ENCODE data around the gene B3GNT8.
"Not testable (repeated sequence)": the region's sequence is repeated elsewhere in the genome, so short reads cannot be mapped to it uniquely, and the experiment has no call there.

Gene B3GNT8

GRCh38 chr19:41435936-41436673 is 8.9 kb upstream of the B3GNT8 start:
- DNase-seq = no peak

GRCh38 chr19:41435376-41435775 is 8.2 kb upstream of the B3GNT8 start:
- DNase-seq = not testable (repeated sequence)

GRCh38 chr19:41434450-41434849 is 7.3 kb upstream of the B3GNT8 start:
- no peak for DNase-seq

- DNase-seq = no peak
These were observed 6.0 kb upstream of the B3GNT8 start for GRCh38 chr19:41433171-41433570.

DNA sequence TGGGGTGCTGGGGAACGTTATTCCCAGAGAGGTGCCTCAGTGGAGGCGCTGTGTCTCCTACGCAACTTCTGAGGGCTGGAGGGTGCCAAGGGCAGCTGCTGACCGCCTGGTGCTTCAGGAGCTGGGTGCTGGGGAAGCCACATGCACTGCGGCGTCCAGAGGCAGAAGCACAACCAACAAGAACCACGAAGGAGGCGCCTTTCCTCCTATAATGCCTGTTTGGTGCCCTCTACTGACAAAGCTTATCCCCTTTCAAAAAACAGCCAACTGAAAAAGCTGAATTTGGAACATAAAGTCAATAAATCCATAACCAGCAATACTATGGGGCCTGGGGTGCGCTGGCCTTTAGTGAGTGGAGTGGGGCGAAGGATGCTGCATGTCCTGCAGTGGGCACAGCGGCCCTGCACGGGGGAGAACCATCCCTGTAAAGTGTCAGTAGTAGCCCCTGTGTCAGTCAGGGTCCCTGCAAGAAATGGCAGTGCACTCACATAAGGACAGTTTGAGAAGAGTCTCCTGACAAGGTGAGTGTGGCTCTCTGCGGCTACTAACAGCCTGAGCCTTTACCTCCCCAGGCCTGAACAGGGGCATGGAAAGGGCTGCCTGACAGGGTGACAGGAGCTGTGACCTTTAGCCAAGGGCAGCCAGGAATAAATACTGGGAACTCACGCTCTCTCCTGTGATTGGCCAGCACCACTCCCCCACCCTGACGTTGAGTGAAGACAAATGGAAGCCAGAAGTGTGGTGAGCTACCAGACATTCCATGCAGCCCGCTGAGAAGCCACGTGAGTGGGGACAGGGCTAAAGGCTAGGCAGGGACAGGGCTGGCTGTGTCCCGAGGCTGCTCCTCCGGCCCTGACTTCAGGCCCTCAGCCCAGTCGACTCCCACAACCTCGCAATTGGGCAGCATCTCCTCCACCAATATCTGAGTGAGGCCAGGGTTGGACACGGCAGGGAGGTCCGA is 4.5 kb upstream of the B3GNT8 start:
- DNase-seq = peak; percentile 73 to 79 (median 79)

DNA sequence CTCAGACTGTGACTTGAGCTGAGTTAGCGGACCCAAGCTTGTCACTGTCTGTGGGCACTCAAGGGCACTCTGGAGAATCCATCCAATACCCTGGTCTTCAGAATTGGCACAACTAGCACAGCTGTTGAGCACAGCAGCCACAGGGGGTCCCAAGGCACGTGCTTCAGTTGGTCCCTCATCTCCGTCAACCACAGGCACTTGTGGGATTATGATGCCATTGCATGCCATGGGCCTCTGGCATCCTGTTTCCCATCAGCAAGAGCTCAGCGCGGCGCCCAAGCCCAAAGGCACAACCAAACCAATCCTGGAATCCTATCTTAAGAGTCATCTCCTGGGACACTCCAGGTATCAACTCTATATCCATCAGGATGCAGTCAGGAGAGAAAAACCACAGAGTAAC is 3.7 kb upstream of the B3GNT8 start:
- DNase-seq = no peak

DNA sequence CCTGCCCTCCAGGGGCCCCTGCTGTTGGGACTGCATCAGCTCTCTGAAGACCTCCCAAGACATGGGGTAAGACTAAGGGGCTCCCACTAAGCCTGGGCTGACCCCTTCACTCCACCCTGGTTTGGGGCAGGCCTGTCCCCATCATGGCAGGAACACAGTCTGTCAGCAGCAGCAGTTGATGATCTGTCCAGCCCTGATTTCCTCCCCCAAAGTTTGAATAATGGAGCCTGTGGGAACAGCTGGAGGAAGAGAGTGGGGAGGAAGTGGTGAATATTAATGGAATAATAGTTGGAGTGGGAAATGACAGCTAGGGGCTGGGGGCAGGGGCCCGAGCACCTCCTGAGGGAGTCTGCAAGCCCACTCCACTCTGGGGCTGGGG is 1.3 kb upstream of the B3GNT8 start:
- no peak for DNase-seq

DNA sequence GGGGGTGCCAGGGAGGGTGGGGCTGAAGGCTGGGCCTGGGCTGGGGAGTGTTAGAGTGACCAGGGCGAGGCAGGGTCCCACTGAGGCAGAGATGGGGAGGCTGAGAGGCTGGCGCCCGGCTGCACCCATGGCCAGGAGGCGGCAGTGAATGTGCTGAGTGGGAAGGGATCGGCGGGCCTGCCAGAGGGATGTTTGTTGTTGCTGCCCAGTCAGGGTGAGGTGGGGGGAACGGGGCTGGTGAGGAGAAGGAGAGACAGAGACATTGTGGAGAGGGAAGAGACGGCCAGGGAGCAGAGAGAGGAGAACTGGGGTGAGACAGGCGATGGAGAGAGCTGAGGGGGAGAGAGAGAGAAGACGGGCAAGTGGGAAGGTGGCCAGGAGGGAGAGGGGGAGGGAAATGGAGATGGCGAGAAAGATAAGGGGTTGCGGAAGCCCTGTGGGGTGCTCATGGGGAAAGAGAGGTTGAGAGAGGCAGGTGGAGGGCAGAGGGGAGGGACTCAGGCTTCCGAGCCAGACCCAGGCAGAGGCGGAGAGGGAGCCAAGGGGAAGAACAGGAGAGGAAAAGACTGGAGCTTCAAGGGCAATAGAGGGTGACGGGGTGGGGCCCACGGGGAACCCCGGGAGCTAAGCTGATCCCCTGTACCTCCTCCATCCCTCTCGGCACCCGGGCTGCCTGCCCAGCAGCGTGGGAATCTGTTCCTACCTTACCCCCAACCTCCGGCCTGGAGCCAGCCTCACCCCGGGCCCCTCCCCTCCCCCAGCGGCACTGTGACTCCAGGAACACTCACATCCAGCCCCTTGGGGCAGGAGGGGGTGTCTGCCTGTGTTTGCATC is 690 bp upstream of the B3GNT8 start:
- DNase-seq = peak in 1 of 3 donors; percentile 49

DNA sequence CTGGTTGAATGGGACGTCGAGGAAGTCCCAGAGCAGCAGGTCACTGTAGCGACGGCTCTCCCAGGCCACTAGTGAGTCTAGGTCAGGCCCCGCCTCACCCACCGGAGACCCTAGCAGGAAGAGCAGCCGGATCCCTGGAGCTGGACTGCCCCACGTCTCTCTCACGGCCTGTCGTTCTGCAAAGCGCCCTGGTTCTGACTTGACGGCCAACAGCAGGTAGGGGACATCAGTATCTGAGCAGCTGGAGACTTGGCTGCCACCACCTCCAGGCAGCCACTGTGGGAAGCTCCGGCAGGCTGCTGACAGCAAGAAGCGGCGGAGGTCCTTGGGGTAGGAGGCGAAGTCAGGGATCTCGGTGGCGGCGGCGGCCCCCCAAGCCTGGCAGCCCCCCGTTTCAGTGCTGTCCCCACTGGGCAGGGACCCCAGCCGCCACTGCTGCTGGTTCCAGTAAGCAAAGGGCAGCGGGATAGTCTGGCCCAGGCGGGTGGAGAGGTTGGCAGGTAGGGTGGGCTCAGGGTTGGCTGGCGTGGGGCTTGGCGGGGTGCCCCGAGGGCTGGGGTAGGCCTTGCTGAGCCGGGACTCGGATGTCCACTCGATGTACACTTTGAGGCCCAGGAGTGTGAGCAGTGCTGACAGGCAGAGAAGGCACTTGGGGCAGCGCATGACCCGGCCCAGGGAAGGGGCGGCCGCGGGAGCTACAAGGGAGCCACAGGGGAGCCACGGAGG is 895 bp downstream of the B3GNT8 start:
- DNase-seq = peak in 1 of 3 donors; percentile 27

- DNase-seq = no peak
These were observed 1.7 kb downstream of the B3GNT8 start for GRCh38 chr19:41425174-41426115.

DNA sequence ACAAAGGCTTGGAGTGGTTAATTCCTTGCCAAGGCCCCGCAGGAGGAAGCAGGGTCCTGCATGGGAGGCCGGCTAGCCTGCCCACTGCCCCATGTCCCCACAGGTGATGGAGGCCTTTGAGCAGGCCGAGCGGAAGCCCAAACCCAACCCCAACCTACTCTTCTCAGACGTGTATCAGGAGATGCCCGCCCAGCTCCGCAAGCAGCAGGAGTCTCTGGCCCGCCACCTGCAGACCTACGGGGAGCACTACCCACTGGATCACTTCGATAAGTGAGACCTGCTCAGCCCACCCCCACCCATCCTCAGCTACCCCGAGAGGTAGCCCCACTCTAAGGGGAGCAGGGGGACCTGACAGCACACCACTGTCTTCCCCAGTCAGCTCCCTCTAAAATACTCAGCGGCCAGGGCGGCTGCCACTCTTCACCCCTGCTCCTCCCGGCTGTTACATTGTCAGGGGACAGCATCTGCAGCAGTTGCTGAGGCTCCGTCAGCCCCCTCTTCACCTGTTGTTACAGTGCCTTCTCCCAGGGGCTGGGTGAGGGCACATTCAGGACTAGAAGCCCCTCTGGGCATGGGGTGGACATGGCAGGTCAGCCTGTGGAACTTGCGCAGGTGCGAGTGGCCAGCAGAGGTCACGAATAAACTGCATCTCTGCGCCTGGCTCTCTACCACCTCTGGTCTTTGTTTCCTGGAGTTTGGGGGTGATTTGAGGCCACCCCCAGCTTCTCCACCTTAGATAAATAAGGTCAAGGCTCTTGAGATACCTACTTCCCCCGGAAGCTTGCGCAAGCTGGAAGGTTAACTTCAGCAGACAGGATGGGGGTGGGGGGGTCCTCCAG is 2.6 kb downstream of the B3GNT8 start:
- no peak for DNase-seq

- no peak for DNase-seq
These were observed 4.2 kb downstream of the B3GNT8 start for GRCh38 chr19:41422955-41423354.

- no peak for DNase-seq
These were observed 4.7 kb downstream of the B3GNT8 start for GRCh38 chr19:41422456-41422855.

DNA sequence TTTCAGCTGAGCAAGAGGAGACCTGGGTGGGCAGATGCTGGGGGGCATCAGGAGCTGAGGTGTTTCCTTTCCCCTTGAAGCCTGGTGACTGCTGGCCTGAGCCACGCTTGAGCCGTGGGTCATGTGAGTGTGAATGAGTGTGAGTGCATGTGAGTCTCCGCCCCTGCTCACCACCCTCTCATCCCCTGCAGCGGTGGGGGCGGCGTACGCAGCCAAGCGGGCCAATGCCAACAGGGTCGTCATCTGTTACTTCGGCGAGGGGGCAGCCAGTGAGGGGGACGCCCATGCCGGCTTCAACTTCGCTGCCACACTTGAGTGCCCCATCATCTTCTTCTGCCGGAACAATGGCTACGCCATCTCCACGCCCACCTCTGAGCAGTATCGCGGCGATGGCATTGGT is 5.2 kb downstream of the B3GNT8 start:
- DNase-seq = no peak

- no peak for DNase-seq
These were observed 5.9 kb downstream of the B3GNT8 start for GRCh38 chr19:41421314-41421713.

DNA sequence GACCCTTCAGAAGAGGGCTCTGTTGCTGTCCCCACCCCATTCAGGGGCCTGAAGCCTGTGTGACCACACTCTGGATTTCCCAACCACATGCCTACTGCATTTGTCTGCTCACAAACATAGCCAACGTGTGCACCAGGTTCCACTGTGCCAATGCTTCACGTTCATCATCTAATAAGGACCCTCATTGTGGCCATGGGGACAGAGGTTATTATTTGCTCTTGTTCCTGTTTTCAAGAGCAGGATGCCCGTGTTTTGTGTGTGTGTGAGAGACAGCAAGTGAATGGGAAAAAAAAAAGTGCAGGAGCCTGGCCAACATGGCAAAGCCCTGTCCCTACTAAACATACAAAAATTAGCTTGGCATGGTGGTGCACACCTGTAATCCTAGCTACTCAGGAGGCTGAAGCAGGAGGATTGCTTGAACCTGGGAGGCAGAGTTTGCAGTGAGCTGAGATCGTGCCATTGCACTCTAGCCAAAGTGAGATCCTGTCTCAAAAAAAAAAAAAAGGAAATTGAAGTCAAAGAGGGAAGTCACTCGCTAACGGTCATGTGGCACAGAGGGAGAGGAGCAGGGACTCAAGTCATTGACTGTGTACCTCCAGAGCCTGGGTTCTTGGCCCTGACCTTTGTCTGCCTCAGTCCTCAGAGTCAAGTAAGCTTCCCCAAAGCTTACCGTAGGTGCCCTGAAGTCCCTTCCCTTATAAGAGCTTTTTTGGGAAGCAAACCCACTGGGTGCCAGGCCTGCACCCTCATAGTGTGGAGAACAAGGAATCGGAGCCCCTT is 6.9 kb downstream of the B3GNT8 start:
- DNase-seq = peak; percentile 78 to 81 (median 79)

DNA sequence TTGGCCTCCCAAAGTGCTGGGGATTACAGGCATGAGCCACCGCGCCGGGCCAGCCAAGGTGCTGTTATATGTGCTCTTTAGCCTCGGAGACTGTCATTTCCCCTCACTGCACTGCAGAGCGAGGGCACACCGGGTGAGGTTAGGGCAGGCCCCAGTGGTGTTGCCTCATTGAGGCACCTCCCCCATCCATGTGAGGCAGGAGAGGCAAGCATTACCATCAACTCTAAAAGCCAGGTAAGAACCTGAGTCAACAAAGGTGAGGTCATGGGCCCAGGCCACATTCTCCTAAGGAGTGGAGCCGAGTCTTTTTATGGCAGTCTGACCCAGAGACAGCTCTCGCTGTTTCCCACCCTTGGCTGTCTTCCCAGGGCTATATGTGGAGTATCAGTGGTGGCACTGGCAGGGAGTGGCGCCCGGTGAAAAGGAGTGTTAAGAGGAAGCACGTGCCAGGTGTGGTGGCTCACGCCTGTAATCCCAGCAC is 10.9 kb downstream of the B3GNT8 start:
- DNase-seq = no peak

DNA sequence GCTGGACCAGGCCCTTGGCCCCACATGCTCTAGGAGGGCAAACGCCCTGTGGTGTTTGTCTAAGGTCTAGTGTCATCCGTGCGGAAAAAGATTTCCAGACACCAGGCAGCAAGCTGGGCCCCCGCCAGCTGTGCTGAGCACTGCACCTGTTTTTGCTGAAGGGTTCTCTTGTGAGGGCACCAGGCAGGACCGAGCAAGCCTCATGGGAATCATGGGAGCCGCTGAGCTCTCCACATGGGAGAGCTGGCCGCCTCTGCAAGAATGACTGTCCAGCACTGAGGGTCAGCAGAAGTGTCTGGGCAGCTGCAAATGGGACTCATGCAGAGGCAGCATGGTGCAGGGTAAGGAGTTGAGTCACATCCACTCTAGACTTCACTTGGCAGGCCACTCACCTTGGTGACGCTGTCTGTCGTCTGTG is 12.0 kb downstream of the B3GNT8 start:
- DNase-seq = no peak

DNA sequence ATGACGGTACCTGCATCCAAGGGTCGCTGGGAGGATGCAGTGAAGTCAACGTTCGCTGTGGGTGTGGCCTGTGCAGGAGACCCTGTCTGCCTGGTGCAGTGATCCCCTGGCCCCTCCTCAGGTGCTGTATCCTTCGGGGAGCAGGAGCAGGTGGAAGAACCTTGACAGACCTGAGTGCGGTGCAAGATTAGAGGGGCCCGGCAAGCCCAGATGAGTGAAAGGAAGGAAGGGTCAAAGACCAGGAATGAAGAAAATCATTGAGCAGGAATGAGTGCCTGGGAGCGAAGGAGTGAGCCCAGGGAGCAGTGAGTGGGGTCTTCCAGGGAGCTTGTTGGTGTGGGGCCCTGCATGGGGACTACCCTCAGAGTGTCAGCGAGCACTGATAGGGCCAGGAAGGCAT is 12.7 kb downstream of the B3GNT8 start:
- no peak for DNase-seq
